K562 (cell line): ENCODE results near the gene HPCAL1. TPM values are rescaled to one million over a fixed set of nuclear protein-coding genes. Genes with fewer than 3 reads are reported as not detected.
A peak's percentile ranks its signal among the peaks of the same experiment; 100 is the strongest.

ENCODE experiments used
- ATAC-seq: fragments of 200-7000 bp; cut with Tn5 transposase; 3 replicates; pipeline ENCODE4 v1.9.1; 2020; ENCODE audit warnings: moderate library complexity
- Bru-seq: library from RNA; stranded (reverse); fragments of 400-500 nt; gene quantifications from one replicate; lab custom pipeline; 2021; lab: Mats Ljungman, UMichigan
- BruChase-seq, 2 experiments: library from RNA; stranded (reverse); fragments of 400-500 nt; gene quantifications; one replicate each; lab custom pipeline; 2021; lab: Mats Ljungman, UMichigan
- BruUV-seq: library from RNA; stranded (reverse); fragments of 400-500 nt; replicated peaks from 2 replicates; lab custom pipeline; 2021; lab: Mats Ljungman, UMichigan
- CTCF ChIA-PET: fragments of 300-600 bp; formaldehyde crosslinking; extraction: SDS; loops from one replicate; lab custom pipeline; 2021; ENCODE audit warnings: low intra/inter-chr PET ratio; lab: Yijun Ruan, JAX
- POLR2A ChIA-PET: fragments of 300-600, 350-650 bp; sonication (Branson Sonifier 250); formaldehyde crosslinking; extraction: SDS; loops from one replicate; lab custom pipeline; 2021; ENCODE audit warnings: antibody characterized with exemption, inconsistent platforms; lab: Yijun Ruan, JAX
- DNase-seq, 4 experiments: peaks; one replicate each; pipeline versions ENCODE4 v3.0.0 to v3.0.0-alpha.2; 2011 to 2018; ENCODE audit warnings: low spot score in 3 of 4, mixed read lengths in 3 of 4; ENCODE audit errors: extremely low read depth in 1 of 4
- FAIRE-seq: peaks from 2 replicates; lab custom pipeline; 2011; peaks lifted over from hg19 to GRCh38; lab: Jason Lieb, UNC
- H2AFZ ChIP-seq: 2 replicates; pipeline ENCODE4 v1.6.0; 2011; ENCODE audit warnings: low read depth, low read length, control low read depth, inconsistent platforms
- H3K27ac ChIP-seq: fragments of 200-600 bp; 3 replicates; pipeline ENCODE4 v1.8.0; 2011; ENCODE audit warnings: low read depth, mild to moderate bottlenecking, control low read depth, inconsistent platforms, low read length, moderate library complexity, mixed read lengths; ENCODE audit errors: extremely low read depth
- H3K27me3 ChIP-seq, 2 experiments: fragments of 300-600 bp in 1 of 2; 2 replicates in 1 of 2; 3 replicates in 1 of 2; pipeline versions ENCODE4 v1.6.0 to v1.8.0; 2011; ENCODE audit warnings: inconsistent platforms in 2 of 2, low read length in 2 of 2, mild to moderate bottlenecking in 1 of 2, mixed read lengths in 1 of 2, moderate library complexity in 1 of 2; ENCODE audit not compliant: control insufficient read depth in 2 of 2, insufficient read depth in 2 of 2
- H3K36me3 ChIP-seq: fragments of 300-600 bp; 3 replicates; pipeline ENCODE4 v1.8.0; 2011; ENCODE audit warnings: mild to moderate bottlenecking, low read length, inconsistent platforms; ENCODE audit not compliant: control insufficient read depth, insufficient read depth
- H3K4me1 ChIP-seq, 2 experiments: fragments of 200-600 bp in 1 of 2; replicated peaks in 1 of 2; 2 replicates in 1 of 2; 3 replicates in 1 of 2; pipeline versions ENCODE4 v1.5.1 to v1.8.0; 2011; ENCODE audit warnings: inconsistent platforms in 2 of 2, low read length in 2 of 2, mild to moderate bottlenecking in 1 of 2, mixed read lengths in 1 of 2, moderate library complexity in 1 of 2; ENCODE audit not compliant: control insufficient read depth in 2 of 2, insufficient read depth in 2 of 2
- H3K4me2 ChIP-seq: 2 replicates; pipeline ENCODE4 v1.6.1; 2011; ENCODE audit warnings: low read length, control low read depth, inconsistent platforms, mixed read lengths; ENCODE audit not compliant: insufficient read depth
- H3K4me3 ChIP-seq: fragments of 200-600 bp; sonication (generic), shearing (Covaris generic); 2 replicates; pipeline ENCODE4 v1.5.1; 2016; ENCODE audit warnings: control low read depth, inconsistent platforms
- H3K79me2 ChIP-seq: fragments of 200-600 bp; 3 replicates; pipeline ENCODE4 v1.8.0; 2011; ENCODE audit warnings: low read length, inconsistent platforms; ENCODE audit not compliant: control insufficient read depth, insufficient read depth
- H3K9ac ChIP-seq, 2 experiments: 2 replicates each; pipeline versions ENCODE4 v1.6.0 to v1.6.1; 2011; ENCODE audit warnings: low read depth in 2 of 2, low read length in 2 of 2, control low read depth in 1 of 2, inconsistent platforms in 1 of 2, mild to moderate bottlenecking in 1 of 2, mixed read lengths in 1 of 2; ENCODE audit not compliant: insufficient read depth in 1 of 2
- H3K9me1 ChIP-seq: one replicate; pipeline ENCODE4 v1.6.0; 2011; ENCODE audit warnings: inconsistent platforms, mild to moderate bottlenecking, low read length, moderate library complexity; ENCODE audit not compliant: control insufficient read depth, insufficient read depth
- H3K9me3 ChIP-seq: replicated peaks from 2 replicates; pipeline ENCODE4 v1.5.1; 2011; ENCODE audit warnings: low read depth, low read length, inconsistent platforms; ENCODE audit not compliant: control insufficient read depth, insufficient read depth
- H4K20me1 ChIP-seq: replicated peaks from 2 replicates; pipeline ENCODE4 v1.6.1; 2011; ENCODE audit warnings: low read length, inconsistent platforms, mixed read lengths; ENCODE audit not compliant: control insufficient read depth, insufficient read depth
- CXXC5 ChIP-seq: fragments of 250-450 bp; sonication (Bioruptor Pico); IDR thresholded peaks from 2 replicates; pipeline ENCODE4 v1.8.0; 2022; ENCODE audit warnings: inconsistent platforms, mild to moderate bottlenecking, moderate library complexity
- DMBX1 ChIP-seq: fragments of 250-450 bp; sonication (Bioruptor Pico); IDR thresholded peaks from 2 replicates; pipeline ENCODE4 v1.8.0; 2022; ENCODE audit warnings: inconsistent platforms, mild to moderate bottlenecking, moderate library complexity, borderline replicate concordance
- ERF ChIP-seq: fragments of 450-650 bp; formaldehyde crosslinking; IDR thresholded peaks from 2 replicates; pipeline ENCODE4 v1.4.0; 2020; ENCODE audit warnings: mild to moderate bottlenecking, mixed read lengths
- GABPA ChIP-seq: fragments of 200-800 bp; sonication (Bioruptor generic); conservative IDR thresholded peaks from 2 replicates; pipeline ENCODE4 v1.6.1; 2016; ENCODE audit warnings: low read depth, missing genetic modification characterization, missing compliant biosample characterization
- GATAD2A ChIP-seq: fragments of 450-650 bp; IDR thresholded peaks from 2 replicates; pipeline ENCODE4 v1.6.1; 2017
- KLF13 ChIP-seq: fragments of 450-650 bp; IDR thresholded peaks from 2 replicates; pipeline ENCODE4 v1.6.1; 2016; ENCODE audit warnings: missing genetic modification characterization, low read depth, mild to moderate bottlenecking, missing compliant biosample characterization, moderate library complexity, borderline replicate concordance
- KLF6 ChIP-seq: fragments of 250-450 bp; sonication (Bioruptor Pico); IDR thresholded peaks from 2 replicates; pipeline ENCODE4 v1.4.0; 2020; ENCODE audit warnings: mild to moderate bottlenecking, moderate library complexity, borderline replicate concordance
- MYC ChIP-seq, 2 experiments: fragments of 250-450 bp in 1 of 2; sonication (Bioruptor Pico) in 1 of 2; IDR thresholded peaks; 2 replicates each; pipeline versions ENCODE4 v1.5.1 to v1.6.1; 2012 to 2021; ENCODE audit warnings: low read depth in 2 of 2, borderline replicate concordance in 1 of 2, improper control_type of control experiment in 1 of 2, low read length in 1 of 2, mild to moderate bottlenecking in 1 of 2, moderate library complexity in 1 of 2
- NEUROD1 ChIP-seq: fragments of 150-350 bp; IDR thresholded peaks from 2 replicates; pipeline ENCODE4 v1.6.1; 2014; ENCODE audit warnings: borderline replicate concordance, low read length, low read depth; ENCODE audit not compliant: partially characterized antibody
- SIN3B ChIP-seq: fragments of 450-650 bp; IDR thresholded peaks from 2 replicates; pipeline ENCODE4 v1.6.1; 2017; ENCODE audit warnings: low read depth, mild to moderate bottlenecking, moderate library complexity
- XRCC5 ChIP-seq: fragments of 200-400 bp; formaldehyde crosslinking; IDR thresholded peaks from 2 replicates; pipeline ENCODE4 v1.6.1; 2017; ENCODE audit warnings: low read depth, mild to moderate bottlenecking, low read length
- whole genome bisulfite sequencing: fragments of 100-300 bp; shearing (Covaris generic); methylation state at CpG from one replicate; pipeline ENCODE4 v1.1.6; 2016; ENCODE audit warnings: low coverage, mixed read lengths; ENCODE audit not compliant: insufficient coverage; ENCODE audit errors: missing lambda C conversion rate; 5-methylcytosine and 5-hydroxymethylcytosine counted together
- in situ Hi-C: fragments of 300-500 bp; cut with MboI; formaldehyde crosslinking; loops from 4 replicates; pipeline ENCODE4 v1.15.0; 2018; ENCODE audit warnings: inconsistent platforms, mixed read lengths
- intact Hi-C: fragments of 100-400 bp; cut with micrococcal nuclease; formaldehyde crosslinking; loops from 2 replicates; pipeline ENCODE4 v1.14.2; 2022
- long read RNA-seq, 3 experiments: library from polyadenylated mRNA in 2 of 3; library from RNA in 1 of 3; unstranded in 2 of 3; stranded (forward) in 1 of 3; transcript quantifications; one replicate each; pipeline ENCODE4 v2.0.0, GENCODE V29; 2019 to 2022
- polyA minus RNA-seq, 3 experiments: library from RNA; depleted of rRNA, polyadenylated mRNA; stranded (reverse); fragments of >200 nt; gene quantifications; 2 replicates each; pipeline ENCODE4 v1.2.3, GENCODE V29; 2011
- polyA plus RNA-seq, 8 experiments: library from polyadenylated mRNA; depleted of rRNA in 4 of 8; stranded (reverse) in 5 of 8; unstranded in 3 of 8; fragments of >200 nt; fragmentation: Nextera tagmentation in 2 of 8; fragmentation: Illumina TruSeq in 1 of 8; extraction: Ambion mirVana in 2 of 8; extraction: Trizol in 1 of 8; gene quantifications; 2 replicates each; pipeline versions ENCODE4 v1.2.1 to v1.2.3, GENCODE V29; 2011 to 2014; ENCODE audit warnings: inconsistent platforms in 1 of 8, missing spikeins in 1 of 8
- total RNA-seq, 7 experiments: library from RNA; depleted of rRNA in 6 of 7; stranded (reverse); fragments of >200 nt in 6 of 7; fragmentation: Illumina TruSeq in 2 of 7; extraction: Trizol in 2 of 7; gene quantifications; 2 replicates each; pipeline versions ENCODE4 v1.2.1 to v1.2.3, GENCODE V29; 2011 to 2021; ENCODE audit warnings: low replicate concordance in 1 of 7
- TF ChIP-seq, protein P1 (sequence below), 3 experiments: IDR thresholded peaks in 2 of 3; conservative IDR thresholded peaks in 1 of 3; 2 replicates each; pipeline ENCODE4 v1.5.1; 2011 to 2012; ENCODE audit warnings: low read length in 3 of 3, mild to moderate bottlenecking in 3 of 3, control low read depth in 2 of 3, improper control_type of control experiment in 1 of 3, inconsistent platforms in 1 of 3, low read depth in 1 of 3, mixed read lengths in 1 of 3, moderate library complexity in 1 of 3; ENCODE audit not compliant: insufficient read depth in 2 of 3

The HPCAL1 gene
- total RNA-seq (2011; cell fraction: chromatin; rRNA removed; ENCODE audit: low replicate concordance): 25.1 and 67.2 TPM in 2 replicates
- total RNA-seq (2011; cell fraction: nucleolus; rRNA removed): 37.1 and 44.9 TPM in 2 replicates
- total RNA-seq (2011; cell fraction: nucleoplasm; rRNA removed): 28.7 and 29.2 TPM in 2 replicates
- total RNA-seq (2014; rRNA removed) (56.2 and 62.9 TPM in 2 replicates), total RNA-seq (2014; rRNA removed; fragmentation: Illumina TruSeq; extraction: Trizol) (9.5 and 10.9 TPM in 2 replicates), total RNA-seq (2015; rRNA removed; fragmentation: Illumina TruSeq; extraction: Trizol) (20.2 and 25.0 TPM in 2 replicates), total RNA-seq (2021) (61.5 and 65.5 TPM in 2 replicates), polyA plus RNA-seq (2011; rRNA removed) (23.9 and 48.2 TPM in 2 replicates), polyA plus RNA-seq (2014; fragmentation: Illumina TruSeq; extraction: Trizol) (36.5 and 74.6 TPM in 2 replicates), polyA plus RNA-seq (2014; fragmentation: Nextera tagmentation; extraction: Ambion mirVana) (1 to 10 TPM; 2.7 to 3.1 TPM), polyA plus RNA-seq (2014; rRNA removed) (41.0 and 44.2 TPM in 2 replicates), polyA minus RNA-seq (2011; rRNA and poly(A)+ RNA removed) (11.6 and 13.9 TPM in 2 replicates), Bru-seq, nascent RNA (percentile 73 among the genes with signal in this experiment), BruChase-seq, experiment 1, labeled RNA remaining after a 2-hour chase (percentile 77 among the genes with signal in this experiment), BruChase-seq, experiment 2, labeled RNA remaining after a 6-hour chase (percentile 72 among the genes with signal in this experiment)
- polyA plus RNA-seq (2011; cell fraction: cytosol; rRNA removed): 44.1 and 78.0 TPM in 2 replicates
- 49.6 and 80.3 TPM in 2 replicates for polyA plus RNA-seq (2011; cell fraction: nucleus; rRNA removed)
- 67.3 and 117 TPM in 2 replicates for polyA plus RNA-seq (2012)
- 32.4 and 46.1 TPM in 2 replicates for polyA minus RNA-seq (2011; cell fraction: cytosol; rRNA and poly(A)+ RNA removed)
- 19.9 and 22.5 TPM in 2 replicates for polyA minus RNA-seq (2011; cell fraction: nucleus; rRNA and poly(A)+ RNA removed)
- long read RNA-seq, experiment 1, transcript HPCAL1-201 (5 exons, 1,751 nt): major isoform, 221 of 280 reads
- long read RNA-seq, experiment 1, partial matches to known transcripts: 22 of 280 reads
- long read RNA-seq, experiment 1, other reads (novel, unspliced or antisense): 37 of 280 reads
- long read RNA-seq, experiment 2, transcript HPCAL1-201 (5 exons, 1,751 nt): major isoform, 62 of 97 reads
- long read RNA-seq, experiment 2, partial matches to known transcripts: 7 of 97 reads
- long read RNA-seq, experiment 2, other reads (novel, unspliced or antisense): 28 of 97 reads
- long read RNA-seq, experiment 3, transcript HPCAL1-201 (5 exons, 1,751 nt): major isoform, 54 of 58 reads
- long read RNA-seq, experiment 3, partial matches to known transcripts: 0 of 58 reads
- long read RNA-seq, experiment 3, other reads (novel, unspliced or antisense): 4 of 58 reads

DNA sequence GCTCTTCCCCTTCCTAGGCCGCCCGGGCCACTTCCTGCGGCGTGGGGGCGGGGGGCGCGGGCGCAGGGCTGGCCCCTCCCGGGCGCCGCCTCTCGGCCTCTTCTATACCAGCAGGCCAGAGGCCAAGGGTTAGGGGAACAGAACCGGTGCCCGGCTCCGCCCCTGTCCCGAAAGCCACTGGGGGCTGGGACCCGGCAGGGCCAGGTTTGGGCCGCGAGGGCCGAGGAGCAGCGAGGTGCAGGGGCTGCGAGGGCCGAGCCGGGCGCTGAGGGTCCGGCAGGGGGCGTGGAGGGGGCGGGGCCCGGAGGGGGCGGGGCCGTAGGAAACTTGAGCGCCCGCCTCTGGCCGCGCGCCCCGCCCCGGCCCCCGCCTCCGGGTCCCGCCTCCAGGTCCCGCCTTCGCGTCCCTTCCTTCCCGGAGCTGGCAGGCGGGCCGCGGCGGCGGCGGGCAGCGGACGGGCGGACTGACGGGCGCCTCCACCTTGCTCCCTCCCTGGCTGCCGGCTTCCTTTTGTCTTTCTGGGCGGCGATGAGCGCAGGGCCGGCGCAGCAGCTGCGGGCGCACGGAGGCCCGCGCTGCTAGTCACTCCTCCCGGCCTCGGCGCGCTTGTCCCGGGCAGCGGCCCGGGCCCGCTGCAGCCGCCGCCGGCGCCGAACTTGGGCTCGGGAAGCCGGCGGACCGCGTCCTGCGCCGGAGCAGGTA is at the start of gene HPCAL1:
Gene HPCAL1 (plus strand): TSS at position 426 of the 702 bp plus-strand sequence. CDS start 116,854 bp downstream, outside the sequence.
- peaks cover 11% of the 10 kb centered on the region; the same call in 1 of the 2 replicates for H4K20me1 ChIP-seq
- H3K9me3 ChIP-seq: no peaks in the 10 kb centered on the region
- CTCF ChIA-PET: interaction anchor here (2.0 kb wide), 1 partner anchor 106 kb away, joined by 5 read pairs; no protein-coding TSS in a partner anchor
- peak within 1 kb of the TSS; percentile 80 for H3K4me3 ChIP-seq
- BruUV-seq: no TSS peak
- DNase-seq: peak; percentile 94 to 97 (median 96)
- peaks cover 4% of the 10 kb centered on the region for H3K9me1 ChIP-seq
- no peaks in the 10 kb centered on the region for H3K27me3 ChIP-seq
- H3K4me2 ChIP-seq: peak within 1 kb of the TSS; percentile 88
- WGBS: 0% methylated on average over 28 of the region's 87 CpGs
- peak; percentile 95 for ATAC-seq
- intact Hi-C loops (loop anchor here (2.0 to 10.0 kb wide), 3 partner anchors 24 to 180 kb away; partner anchors contain the start of gene RRM2), in situ Hi-C loops (no loop called here)
- peak within 1 kb of the TSS; percentile 82 for H2AFZ ChIP-seq
- peak; percentile 19 for FAIRE-seq
- H3K36me3 ChIP-seq: no peaks in the 10 kb centered on the region
- peaks cover 49% of the 10 kb centered on the region for H3K79me2 ChIP-seq
- peak within 1 kb of the TSS; percentile 78 to 99 for H3K9ac ChIP-seq
- peak within 1 kb of the TSS; percentile 94 for H3K27ac ChIP-seq
- POLR2A ChIA-PET: interaction anchor here (0.6 to 1.4 kb wide), 4 partner anchors 21 to 103 kb away, joined by 3 to 4 read pairs (median 4); no protein-coding TSS in a partner anchor
- peaks cover 51 to 56% of the 10 kb centered on the region in 2 experiments for H3K4me1 ChIP-seq
- TF ChIP-seq GABPA (tag) (peak; percentile 89), ERF (CRISPR knock-in tag) (0 out of 2 replicates have a peak, but pooled peaks have one; percentile 35), KLF6 (peak; percentile 93; the same call in 1 of the 2 replicates), CXXC5 (CRISPR knock-in tag) (peak; percentile 66), KLF13 (tag) (peak; percentile 51; the same call in 1 of the 2 replicates), GATAD2A (0 out of 2 replicates have a peak, but pooled peaks have one; percentile 33), DMBX1 (CRISPR knock-in tag) (no peak), MYC (IDR thresholded peaks at IDR 0.05; ENCODE audit: low read depth, low read length) (peak; percentile 74), MYC (CRISPR knock-in tag; IDR thresholded peaks at IDR 0.05; ENCODE audit: borderline replicate concordance, low read depth) (no peak), XRCC5 (0 out of 2 replicates have a peak, but pooled peaks have one; percentile 25), SIN3B (peak; percentile 58; the same call in 1 of the 2 replicates), NEUROD1 (no peak)
- TF ChIP-seq, protein P1, sequence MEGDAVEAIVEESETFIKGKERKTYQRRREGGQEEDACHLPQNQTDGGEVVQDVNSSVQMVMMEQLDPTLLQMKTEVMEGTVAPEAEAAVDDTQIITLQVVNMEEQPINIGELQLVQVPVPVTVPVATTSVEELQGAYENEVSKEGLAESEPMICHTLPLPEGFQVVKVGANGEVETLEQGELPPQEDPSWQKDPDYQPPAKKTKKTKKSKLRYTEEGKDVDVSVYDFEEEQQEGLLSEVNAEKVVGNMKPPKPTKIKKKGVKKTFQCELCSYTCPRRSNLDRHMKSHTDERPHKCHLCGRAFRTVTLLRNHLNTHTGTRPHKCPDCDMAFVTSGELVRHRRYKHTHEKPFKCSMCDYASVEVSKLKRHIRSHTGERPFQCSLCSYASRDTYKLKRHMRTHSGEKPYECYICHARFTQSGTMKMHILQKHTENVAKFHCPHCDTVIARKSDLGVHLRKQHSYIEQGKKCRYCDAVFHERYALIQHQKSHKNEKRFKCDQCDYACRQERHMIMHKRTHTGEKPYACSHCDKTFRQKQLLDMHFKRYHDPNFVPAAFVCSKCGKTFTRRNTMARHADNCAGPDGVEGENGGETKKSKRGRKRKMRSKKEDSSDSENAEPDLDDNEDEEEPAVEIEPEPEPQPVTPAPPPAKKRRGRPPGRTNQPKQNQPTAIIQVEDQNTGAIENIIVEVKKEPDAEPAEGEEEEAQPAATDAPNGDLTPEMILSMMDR (IDR thresholded peaks at IDR 0.05 in 2 of 3, conservative IDR thresholded peaks at IDR 0.05 in 1 of 3; ENCODE audit: insufficient read depth in 2 of 3, low read depth in 1 of 3, low read length in 3 of 3): peak; percentile 67 to 87 (median 78)
